CD8-positive, alpha-beta memory T cell (primary cell): ENCODE measurements around the gene ZCWPW2. TPM values are rescaled to one million over a fixed set of nuclear protein-coding genes. Genes with fewer than 3 reads are reported as not detected.
A peak's percentile ranks its signal among the peaks of the same experiment; 100 is the strongest.

ENCODE experiments used
- CTCF ChIA-PET: fragments of 350-600 bp; sonication (Branson Sonifier 250); formaldehyde crosslinking; loops from one replicate; lab custom pipeline; 2021; ENCODE audit warnings: antibody characterized with exemption; lab: Charles Lee
- POLR2A ChIA-PET: fragments of 350-600 bp; sonication (Branson Sonifier 250); formaldehyde crosslinking; loops from one replicate; lab custom pipeline; 2021; ENCODE audit warnings: antibody characterized with exemption; lab: Charles Lee
- DNase-seq, 5 donors: peaks; one replicate each; pipeline versions ENCODE4 v3.0.0 to v3.0.0-alpha.2; 2020 to 2022; ENCODE audit warnings: mixed read lengths in 1 of 5
- H3K27ac ChIP-seq: one replicate; pipeline ENCODE4 v1.7.0; 2013; ENCODE audit warnings: low read depth, mild to moderate bottlenecking, low read length, moderate library complexity
- H3K27me3 ChIP-seq: 2 replicates; pipeline ENCODE4 v1.7.0; 2013; ENCODE audit warnings: low read length, mild to moderate bottlenecking; ENCODE audit not compliant: insufficient read depth, poor library complexity, severe bottlenecking
- H3K36me3 ChIP-seq: 2 replicates; pipeline ENCODE4 v1.7.0; 2013; ENCODE audit warnings: mild to moderate bottlenecking, low read length, moderate library complexity; ENCODE audit not compliant: insufficient read depth
- H3K4me1 ChIP-seq: 2 replicates; pipeline ENCODE4 v1.7.0; 2013; ENCODE audit warnings: mild to moderate bottlenecking, low read length, moderate library complexity; ENCODE audit not compliant: insufficient read depth
- H3K4me3 ChIP-seq: 2 replicates; pipeline ENCODE4 v1.7.0; 2013; ENCODE audit warnings: mild to moderate bottlenecking, low read length
- H3K9me3 ChIP-seq: 2 replicates; pipeline ENCODE4 v1.7.0; 2013; ENCODE audit warnings: mild to moderate bottlenecking, low read length
- H3K27ac Mint-ChIP-seq, 8 donors: one replicate each; pipeline ENCODE4 v1.8.0; 2020 to 2021; ENCODE audit warnings: mixed read lengths in 8 of 8, mild to moderate bottlenecking in 6 of 8, inconsistent platforms in 3 of 8, moderate library complexity in 3 of 8
- H3K27me3 Mint-ChIP-seq, 2 donors: one replicate each; pipeline ENCODE4 v1.8.0; 2020 to 2021; ENCODE audit warnings: mixed read lengths in 2 of 2, mild to moderate bottlenecking in 1 of 2, moderate library complexity in 1 of 2
- H3K36me3 Mint-ChIP-seq, 3 donors: one replicate each; pipeline ENCODE4 v1.8.0; 2020 to 2021; ENCODE audit warnings: mixed read lengths in 3 of 3, inconsistent platforms in 1 of 3, mild to moderate bottlenecking in 1 of 3
- H3K4me1 Mint-ChIP-seq, 3 donors: one replicate each; pipeline ENCODE4 v1.8.0; 2020 to 2021; ENCODE audit warnings: mixed read lengths in 3 of 3, inconsistent platforms in 1 of 3, mild to moderate bottlenecking in 1 of 3
- H3K4me3 Mint-ChIP-seq, 7 donors: one replicate each; pipeline ENCODE4 v1.8.0; 2020 to 2021; ENCODE audit warnings: mixed read lengths in 7 of 7, mild to moderate bottlenecking in 6 of 7, moderate library complexity in 4 of 7, inconsistent platforms in 2 of 7
- H3K9me3 Mint-ChIP-seq, 5 donors: one replicate each; pipeline ENCODE4 v1.8.0; 2020 to 2022; ENCODE audit warnings: mixed read lengths in 5 of 5, mild to moderate bottlenecking in 3 of 5, moderate library complexity in 2 of 5, inconsistent platforms in 1 of 5
- polyA plus RNA-seq: library from polyadenylated mRNA; unstranded; fragments of 300-500 nt; fragmentation: Illumina TruSeq; gene quantifications from one replicate; pipeline ENCODE4 v1.2.3, GENCODE V29; 2021
- total RNA-seq, 2 experiments: library from RNA; stranded (reverse); gene quantifications; one replicate each; pipeline ENCODE4 v1.2.3, GENCODE V29; 2021

The ZCWPW2 gene, protein sequence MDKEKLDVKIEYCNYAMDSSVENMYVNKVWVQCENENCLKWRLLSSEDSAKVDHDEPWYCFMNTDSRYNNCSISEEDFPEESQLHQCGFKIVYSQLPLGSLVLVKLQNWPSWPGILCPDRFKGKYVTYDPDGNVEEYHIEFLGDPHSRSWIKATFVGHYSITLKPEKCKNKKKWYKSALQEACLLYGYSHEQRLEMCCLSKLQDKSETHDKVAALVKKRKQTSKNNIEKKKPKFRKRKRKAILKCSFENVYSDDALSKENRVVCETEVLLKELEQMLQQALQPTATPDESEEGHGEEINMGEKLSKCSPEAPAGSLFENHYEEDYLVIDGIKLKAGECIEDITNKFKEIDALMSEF
- total RNA-seq (under 1 TPM; 0.20 to 0.27 TPM), polyA plus RNA-seq (0.66 TPM)

DNA sequence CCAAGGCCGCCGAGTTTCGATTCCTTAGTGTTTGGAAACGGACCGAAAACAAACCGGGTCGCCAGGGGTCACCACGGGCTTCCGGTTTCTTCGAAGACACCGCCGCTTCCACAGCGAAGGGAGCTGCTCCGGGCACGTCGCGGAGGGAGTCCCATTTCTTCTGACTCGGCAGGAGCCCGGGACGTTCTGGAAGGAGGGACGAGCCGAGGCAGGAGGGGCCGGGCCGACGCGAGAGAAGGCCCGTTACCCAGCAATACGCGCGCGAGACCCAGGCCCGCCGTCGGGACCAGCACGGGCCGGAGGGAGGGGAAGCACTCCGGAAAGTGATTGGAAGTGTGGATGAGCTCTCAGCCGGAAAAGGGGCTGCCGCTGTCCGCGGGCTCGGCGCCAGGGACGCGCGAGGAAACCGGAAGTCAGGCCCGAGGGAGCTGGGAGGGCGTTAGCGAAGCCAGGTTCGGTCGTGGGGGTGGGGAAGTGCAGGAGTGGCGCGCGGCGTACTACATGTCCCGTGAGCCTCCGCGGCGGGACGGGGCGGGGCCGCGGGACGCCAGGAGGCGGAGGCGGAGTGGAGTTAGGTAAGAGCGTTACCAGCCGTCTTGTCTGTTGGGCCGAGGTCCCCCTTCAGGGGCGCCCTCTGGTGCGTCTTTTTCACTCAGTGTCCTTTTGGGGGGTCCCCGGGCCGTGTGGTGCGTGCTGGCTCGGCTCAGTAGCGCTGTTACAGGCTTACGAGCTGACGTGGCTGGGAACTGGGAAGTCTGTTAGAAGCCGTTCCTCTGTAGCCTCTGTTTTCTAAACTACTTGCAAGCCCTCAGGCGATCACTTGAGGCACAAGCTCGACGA lies at the start of gene ZCWPW2, which contains the start of gene AZI2:
TSS of gene ZCWPW2 (plus strand) at position 93 of the 840 bp plus-strand sequence. CDS start 64,348 bp downstream, outside the sequence.
TSS of gene AZI2 (minus strand) at position 196 of the 840 bp plus-strand sequence. CDS start 8,207 bp downstream, outside the sequence.
- peak; percentile 87 to 95 (median 90) for DNase-seq
- ChIA-PET POLR2A (interaction anchor here (0.7 to 2.1 kb wide), 7 partner anchors 22 to 1016 kb away, joined by 3 to 14 read pairs (median 5); partner anchors contain the start of genes NEK10 and SLC4A7), CTCF (interaction anchor here (0.7 to 4.5 kb wide), 8 partner anchors 9 to 637 kb away, joined by 3 to 26 read pairs (median 8); partner anchors contain the start of gene EOMES)
- H3K4me1 ChIP-seq: peaks cover 34% of the 10 kb centered on the region
- H3K9me3 Mint-ChIP-seq: peaks cover 8 to 16% (median 15%) of the 10 kb centered on the region in 5 donors
- H3K4me3 ChIP-seq: peak within 1 kb of the TSS; percentile 92
- H3K4me3 Mint-ChIP-seq: peak within 1 kb of the TSS; percentile 96 to 100 (median 98)
- no peaks in the 10 kb centered on the region for H3K9me3 ChIP-seq
- H3K36me3 Mint-ChIP-seq: peaks cover 12 to 33% (median 22%) of the 10 kb centered on the region in 3 donors
- H3K4me1 Mint-ChIP-seq: peaks cover 55 to 74% (median 68%) of the 10 kb centered on the region in 3 donors
- no peaks in the 10 kb centered on the region for H3K36me3 ChIP-seq
- H3K27ac Mint-ChIP-seq: peak within 1 kb of the TSS; percentile 95 to 100 (median 99)
- H3K27me3 ChIP-seq: no peaks in the 10 kb centered on the region
- peak within 1 kb of the TSS; percentile 97 for H3K27ac ChIP-seq
- H3K27me3 Mint-ChIP-seq: no peaks in the 10 kb centered on the region

DNA sequence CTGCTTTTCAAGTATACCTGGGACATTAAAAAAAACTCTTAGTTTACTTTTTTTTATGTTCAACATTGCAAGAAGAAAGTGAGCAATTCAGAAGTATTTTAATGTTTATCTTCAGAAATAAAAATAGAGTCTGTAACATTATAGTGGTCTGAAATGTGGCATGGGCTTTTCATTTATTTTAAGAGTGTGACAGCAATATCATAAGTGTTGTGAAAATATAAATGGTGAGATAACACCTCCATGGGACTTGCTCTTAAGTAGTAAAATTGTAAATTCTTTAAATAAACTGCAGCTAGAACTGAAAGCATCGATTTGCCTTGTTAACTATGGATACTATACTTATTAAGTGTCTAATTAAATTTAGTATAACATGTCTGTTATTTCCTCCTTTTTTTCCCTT lies 48.8 kb upstream of the ZCWPW2 start:
- Histone ChIP-seq H3K36me3 (no peaks in the 10 kb centered on the region), H3K27me3 (no peaks in the 10 kb centered on the region), H3K4me1 (peaks cover 3% of the 10 kb centered on the region), H3K4me3 (no peak overlapping the region), H3K27ac (no peak overlapping the region), H3K9me3 (no peaks in the 10 kb centered on the region)
- ChIA-PET POLR2A (no interaction called here), CTCF (interaction anchor here (1.0 to 2.1 kb wide), 3 partner anchors 14 to 587 kb away, joined by 3 to 13 read pairs (median 6); partner anchors contain the start of gene EOMES)
- DNase-seq: no peak
- Mint-ChIP-seq H3K9me3 (no peaks in the 10 kb centered on the region), H3K4me3 (peak overlapping the region in 2 of 7 donors; percentile 43 to 74), H3K4me1 (peaks cover 33 to 74% (median 72%) of the 10 kb centered on the region in 3 donors), H3K27me3 (no peaks in the 10 kb centered on the region), H3K36me3 (peaks cover 3 to 49% (median 7%) of the 10 kb centered on the region in 3 donors), H3K27ac (peak overlapping the region in 1 of 8 donors; percentile 26)

DNA sequence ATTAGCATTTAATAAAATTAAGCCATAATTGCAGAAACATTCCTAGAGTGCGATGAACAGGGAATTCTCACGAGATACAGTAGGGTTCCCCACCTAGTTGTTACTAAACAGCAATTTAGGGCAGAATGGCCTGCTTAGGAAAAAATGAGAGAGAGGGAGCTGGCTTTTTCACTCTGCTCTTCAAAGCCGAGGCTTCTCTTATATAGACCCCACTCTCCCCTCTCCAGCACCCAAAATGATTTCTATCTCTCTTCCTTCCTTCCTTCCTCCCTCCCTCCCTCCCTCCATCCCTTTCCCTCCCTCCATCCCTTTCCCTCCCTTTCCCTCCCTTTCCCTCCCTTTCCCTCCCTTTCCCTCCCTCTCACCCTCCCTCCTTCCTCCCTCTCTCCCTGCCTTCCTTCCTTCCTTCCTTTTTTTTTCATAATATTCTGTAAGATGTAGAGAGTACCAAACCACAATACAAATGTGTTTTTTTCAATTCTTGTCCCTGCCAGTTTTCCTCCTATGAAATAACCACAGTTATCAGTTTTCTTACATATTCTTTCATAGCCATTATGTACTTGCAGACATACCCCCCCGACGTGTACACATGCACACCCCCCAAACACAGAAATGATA lies 48.1 kb upstream of the ZCWPW2 start:
- Mint-ChIP-seq H3K4me1 (peaks cover 27 to 74% (median 72%) of the 10 kb centered on the region in 3 donors), H3K27me3 (no peaks in the 10 kb centered on the region), H3K27ac (peak overlapping the region; percentile 23 to 82 (median 44)), H3K4me3 (peak overlapping the region in 3 of 7 donors; percentile 30 to 80 (median 64)), H3K36me3 (peaks cover 3 to 47% (median 9%) of the 10 kb centered on the region in 3 donors), H3K9me3 (no peaks in the 10 kb centered on the region)
- ChIA-PET POLR2A (no interaction called here), CTCF (interaction anchor here (1.0 to 2.1 kb wide), 2 partner anchors 13 to 588 kb away, joined by 3 to 13 read pairs; no protein-coding TSS in a partner anchor)
- Histone ChIP-seq H3K36me3 (no peaks in the 10 kb centered on the region), H3K9me3 (no peaks in the 10 kb centered on the region), H3K27ac (no peak overlapping the region), H3K4me1 (peaks cover 3% of the 10 kb centered on the region), H3K27me3 (no peaks in the 10 kb centered on the region), H3K4me3 (no peak overlapping the region)
- DNase-seq: no peak

DNA sequence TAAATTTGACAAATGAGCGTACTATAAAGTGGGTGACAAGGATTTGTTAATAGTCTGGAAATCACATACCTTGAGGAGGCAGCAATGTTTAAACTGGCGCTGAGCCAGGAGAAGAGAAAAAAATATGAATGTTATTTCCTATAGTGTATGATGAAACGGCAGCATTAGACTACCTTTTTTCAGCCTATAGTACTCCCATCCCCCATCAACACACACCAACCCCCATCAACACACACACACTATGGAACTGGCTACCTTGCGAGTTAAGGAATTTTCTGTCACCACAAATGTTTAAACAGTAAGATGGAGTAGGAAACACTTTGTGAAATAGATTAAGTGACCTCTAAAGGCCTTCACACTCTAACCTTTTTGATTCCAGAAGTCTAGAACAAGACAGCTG lies 46.8 kb upstream of the ZCWPW2 start:
- no peaks in the 10 kb centered on the region for H3K4me1 ChIP-seq
- ChIA-PET CTCF (no interaction called here), POLR2A (no interaction called here)
- H3K27me3 Mint-ChIP-seq: no peaks in the 10 kb centered on the region
- H3K9me3 Mint-ChIP-seq: no peaks in the 10 kb centered on the region
- H3K36me3 Mint-ChIP-seq: peaks cover 3 to 50% (median 12%) of the 10 kb centered on the region in 3 donors
- no peak overlapping the region for H3K27ac ChIP-seq
- no peak overlapping the region for H3K4me3 ChIP-seq
- peaks cover 31 to 76% (median 75%) of the 10 kb centered on the region in 3 donors for H3K4me1 Mint-ChIP-seq
- H3K9me3 ChIP-seq: no peaks in the 10 kb centered on the region
- H3K4me3 Mint-ChIP-seq: peak overlapping the region in 2 of 7 donors; percentile 21 to 35
- no peaks in the 10 kb centered on the region for H3K36me3 ChIP-seq
- DNase-seq: no peak
- no peak overlapping the region for H3K27ac Mint-ChIP-seq
- no peaks in the 10 kb centered on the region for H3K27me3 ChIP-seq

DNA sequence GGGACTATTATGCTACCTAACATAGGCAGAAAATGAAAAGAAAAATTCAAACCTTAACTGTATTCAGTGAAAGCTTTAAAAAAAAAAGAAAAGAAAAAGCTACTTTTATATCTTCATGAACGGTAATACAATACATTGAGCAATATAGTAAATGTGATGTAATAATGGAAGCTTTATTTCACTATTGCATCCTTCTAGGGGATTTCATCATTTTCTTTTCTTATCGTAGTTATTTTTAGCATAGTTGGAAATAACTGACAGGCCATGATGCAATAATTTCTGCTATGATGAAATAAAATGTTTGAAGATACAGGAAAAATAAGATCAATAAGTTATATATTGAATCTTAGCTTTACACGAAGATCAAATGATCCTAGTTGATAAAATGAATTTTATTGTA lies 40.3 kb upstream of the ZCWPW2 start:
- no peaks in the 10 kb centered on the region for H3K4me1 ChIP-seq
- no peak overlapping the region for H3K27ac ChIP-seq
- DNase-seq: no peak
- Mint-ChIP-seq H3K27ac (peak overlapping the region in 1 of 8 donors; percentile 42), H3K36me3 (peaks cover 0 to 42% (median 14%) of the 10 kb centered on the region in 3 donors), H3K27me3 (no peaks in the 10 kb centered on the region), H3K4me3 (peak overlapping the region in 1 of 7 donors; percentile 14), H3K9me3 (no peaks in the 10 kb centered on the region), H3K4me1 (peaks cover 40 to 72% (median 70%) of the 10 kb centered on the region in 3 donors)
- H3K9me3 ChIP-seq: no peaks in the 10 kb centered on the region
- no peaks in the 10 kb centered on the region for H3K36me3 ChIP-seq
- no peak overlapping the region for H3K4me3 ChIP-seq
- ChIA-PET CTCF (interaction anchor here (1.0 to 1.9 kb wide), 3 partner anchors 9 to 596 kb away, joined by 3 to 5 read pairs (median 3); no protein-coding TSS in a partner anchor), POLR2A (interaction anchor here (0.6 kb wide), 1 partner anchor 568 kb away, joined by 3 read pairs; no protein-coding TSS in a partner anchor)
- no peaks in the 10 kb centered on the region for H3K27me3 ChIP-seq

DNA sequence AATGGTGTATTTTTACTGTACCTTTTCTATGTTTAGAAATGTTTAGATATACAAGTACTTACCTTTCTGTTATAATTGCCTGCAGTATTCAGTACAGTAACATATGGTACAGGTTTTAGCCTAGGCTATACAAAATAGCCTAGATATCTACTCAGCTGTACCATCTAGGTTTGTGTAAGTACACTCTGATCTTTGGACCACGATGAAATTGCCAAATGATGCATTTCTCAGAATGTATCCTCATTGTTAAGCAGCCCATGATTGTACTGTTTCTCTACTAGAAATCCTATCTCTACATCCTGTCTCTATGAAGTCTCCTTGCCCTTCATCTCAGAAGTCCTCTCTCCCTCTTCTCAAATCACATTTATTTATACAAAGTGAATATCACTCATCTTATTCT lies 32.8 kb upstream of the ZCWPW2 start:
- Histone ChIP-seq H3K27ac (no peak overlapping the region), H3K9me3 (no peaks in the 10 kb centered on the region), H3K4me1 (no peaks in the 10 kb centered on the region), H3K36me3 (peaks cover 4% of the 10 kb centered on the region), H3K4me3 (no peak overlapping the region), H3K27me3 (no peaks in the 10 kb centered on the region)
- Mint-ChIP-seq H3K27ac (peak overlapping the region in 4 of 8 donors; percentile 53 to 81 (median 66)), H3K27me3 (no peaks in the 10 kb centered on the region), H3K36me3 (peaks cover 0 to 42% (median 7%) of the 10 kb centered on the region in 3 donors), H3K9me3 (no peaks in the 10 kb centered on the region), H3K4me3 (peak overlapping the region in 1 of 7 donors; percentile 20), H3K4me1 (peaks cover 28 to 71% (median 62%) of the 10 kb centered on the region in 3 donors)
- DNase-seq: no peak
- CTCF ChIA-PET: no interaction called here
- POLR2A ChIA-PET: no interaction called here

DNA sequence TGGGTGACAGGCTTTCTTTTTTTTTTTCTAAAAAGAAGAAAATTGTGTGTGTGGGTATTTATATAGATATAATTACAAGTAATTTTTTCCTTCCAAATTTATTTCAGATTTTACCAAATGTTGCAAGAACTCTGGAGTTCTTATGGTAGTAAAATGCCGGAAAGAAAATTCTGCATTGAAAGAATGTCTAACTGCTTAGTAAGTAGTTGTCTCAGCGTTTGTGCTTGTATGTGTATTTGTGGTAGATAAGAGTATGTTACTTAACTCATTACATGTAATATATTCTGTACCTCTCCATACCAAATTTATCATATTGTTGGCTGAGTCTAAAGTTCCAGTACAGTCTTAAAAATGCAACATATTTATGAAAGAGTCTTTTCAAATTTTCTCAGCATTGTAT lies 32.3 kb upstream of the ZCWPW2 start:
- Histone ChIP-seq H3K36me3 (peaks cover 4% of the 10 kb centered on the region), H3K9me3 (no peaks in the 10 kb centered on the region), H3K4me1 (peaks cover 4% of the 10 kb centered on the region), H3K27me3 (no peaks in the 10 kb centered on the region), H3K4me3 (no peak overlapping the region), H3K27ac (no peak overlapping the region)
- Mint-ChIP-seq H3K4me3 (no peak overlapping the region), H3K4me1 (peaks cover 29 to 71% (median 62%) of the 10 kb centered on the region in 3 donors), H3K36me3 (peaks cover 0 to 44% (median 11%) of the 10 kb centered on the region in 3 donors), H3K27ac (peak overlapping the region in 1 of 8 donors; percentile 60), H3K27me3 (no peaks in the 10 kb centered on the region), H3K9me3 (no peaks in the 10 kb centered on the region)
- ChIA-PET CTCF (no interaction called here), POLR2A (no interaction called here)
- DNase-seq: no peak
